K562 (cell line): ENCODE results near the gene OR2B6.

ENCODE experiments used
- POLR2A ChIP-seq: fragments of 450-650 bp; conservative IDR thresholded peaks from 2 replicates; pipeline ENCODE4 v1.6.1; 2016
- ZFP91 ChIP-seq: sonication (generic); formaldehyde crosslinking; IDR thresholded peaks from 2 replicates; pipeline ENCODE4 v1.8.0; 2022; ENCODE audit warnings: mild to moderate bottlenecking, missing genetic modification reagents

- no peak for TF ChIP-seq POLR2A
- no peak for TF ChIP-seq ZFP91 (CRISPR knock-in tag)
Measured at GRCh38 chr6:27940766-27941165, 16.3 kb upstream of the OR2B6 start.
